Activated CD4-positive, CD25-positive, alpha-beta regulatory T cell treated with anti-CD3 and anti-CD28 coated beads, Interleukin-2, amount 50 U/mL, for 72 hours (primary cell): ENCODE results near the gene PACSIN3.

Experiments used
- DNase-seq: peaks from one replicate; pipeline ENCODE4 v3.0.0; 2021

PACSIN3 gene

GRCh38 chr11:47175746-47176327 lies 10.4 kb downstream of the PACSIN3 start:
- no peak for DNase-seq

- DNase-seq: no peak
Measured at GRCh38 chr11:47172740-47173336, 13.4 kb downstream of the PACSIN3 start.

- no peak for DNase-seq
Measured at GRCh38 chr11:47171856-47172255, 14.4 kb downstream of the PACSIN3 start.

- DNase-seq: no peak
Measured at GRCh38 chr11:47171061-47171838, 15.0 kb downstream of the PACSIN3 start.

GRCh38 chr11:47166368-47166767 lies 19.9 kb downstream of the PACSIN3 start:
- no peak for DNase-seq

GRCh38 chr11:47165253-47165840 lies 20.9 kb downstream of the PACSIN3 start:
- DNase-seq: no peak

GRCh38 chr11:47164321-47164720 lies 21.9 kb downstream of the PACSIN3 start:
- DNase-seq: no peak

- DNase-seq: no peak
Measured at GRCh38 chr11:47163898-47164297, 22.3 kb downstream of the PACSIN3 start.

GRCh38 chr11:47163193-47163592 lies 23.0 kb downstream of the PACSIN3 start:
- no peak for DNase-seq

- no peak for DNase-seq
Measured at GRCh38 chr11:47162426-47162825, 23.8 kb downstream of the PACSIN3 start.

- DNase-seq: no peak
Measured at GRCh38 chr11:47161890-47162289, 24.3 kb downstream of the PACSIN3 start.

GRCh38 chr11:47161134-47161854 lies 24.9 kb downstream of the PACSIN3 start:
- DNase-seq: peak; percentile 58

- DNase-seq: no peak
Measured at GRCh38 chr11:47160753-47161133, 25.5 kb downstream of the PACSIN3 start.

- no peak for DNase-seq
Measured at GRCh38 chr11:47158242-47158641, 28.0 kb downstream of the PACSIN3 start.

GRCh38 chr11:47157805-47158204 lies 28.4 kb downstream of the PACSIN3 start:
- no peak for DNase-seq

- DNase-seq: no peak
Measured at GRCh38 chr11:47156951-47157350, 29.3 kb downstream of the PACSIN3 start.

GRCh38 chr11:47156333-47156732 lies 29.9 kb downstream of the PACSIN3 start:
- DNase-seq: no peak

- no peak for DNase-seq
Measured at GRCh38 chr11:47155879-47156278, 30.4 kb downstream of the PACSIN3 start.

GRCh38 chr11:47154616-47155570 lies 31.3 kb downstream of the PACSIN3 start:
- no peak for DNase-seq

- peak; percentile 60 for DNase-seq
Measured at GRCh38 chr11:47152953-47153950, 33.0 kb downstream of the PACSIN3 start.
